H9 (cell line): ENCODE results near the gene PHLDA2. TPM values are rescaled to one million over a fixed set of nuclear protein-coding genes. Genes with fewer than 3 reads are reported as not detected.

Experiments used
- DNase-seq: peaks from one replicate; pipeline ENCODE4 v3.0.0-alpha.2; 2017
- H2AFZ ChIP-seq: one replicate; pipeline ENCODE4 v1.6.1; 2013; ENCODE audit warnings: mild to moderate bottlenecking, low read length, control low read depth, moderate library complexity
- H2AK5ac ChIP-seq: 2 replicates; pipeline ENCODE4 v1.6.1; 2013; ENCODE audit warnings: low read length, control low read depth, mixed read lengths; ENCODE audit not compliant: insufficient read length
- H2BK120ac ChIP-seq: one replicate; pipeline ENCODE4 v1.6.1; 2013; ENCODE audit warnings: low read depth, mild to moderate bottlenecking, low read length, control low read depth, inconsistent platforms; ENCODE audit not compliant: poor library complexity, severe bottlenecking
- H2BK12ac ChIP-seq: 2 replicates; pipeline ENCODE4 v1.6.1; 2013; ENCODE audit warnings: low read length, control low read depth, mixed read lengths, low read depth; ENCODE audit not compliant: insufficient read length
- H2BK15ac ChIP-seq: 2 replicates; pipeline ENCODE4 v1.6.1; 2013; ENCODE audit warnings: low read depth, low read length, control low read depth
- H2BK20ac ChIP-seq: one replicate; pipeline ENCODE4 v1.6.1; 2013; ENCODE audit warnings: low read depth, mild to moderate bottlenecking, low read length, control low read depth, inconsistent platforms; ENCODE audit not compliant: poor library complexity, severe bottlenecking
- H2BK5ac ChIP-seq: 2 replicates; pipeline ENCODE4 v1.6.1; 2013; ENCODE audit warnings: low read length, control low read depth, mixed read lengths; ENCODE audit not compliant: insufficient read length
- H3K14ac ChIP-seq: 2 replicates; pipeline ENCODE4 v1.6.1; 2013; ENCODE audit warnings: low read length, control low read depth; ENCODE audit not compliant: insufficient read depth
- H3K18ac ChIP-seq: 2 replicates; pipeline ENCODE4 v1.6.1; 2013; ENCODE audit warnings: low read depth, mild to moderate bottlenecking, mixed read lengths, low read length, control low read depth; ENCODE audit not compliant: insufficient read length
- H3K23ac ChIP-seq: 2 replicates; pipeline ENCODE4 v1.6.1; 2013; ENCODE audit warnings: low read length, control low read depth, mixed read lengths, low read depth; ENCODE audit not compliant: insufficient read length
- H3K23me2 ChIP-seq: 2 replicates; pipeline ENCODE4 v1.6.1; 2013; ENCODE audit warnings: low read depth, mild to moderate bottlenecking, mixed read lengths, low read length, control low read depth; ENCODE audit not compliant: insufficient read length, poor library complexity, severe bottlenecking
- H3K27ac ChIP-seq: 2 replicates; pipeline ENCODE4 v1.5.1; 2013; ENCODE audit warnings: low read length, control low read depth, mixed read lengths, low read depth; ENCODE audit not compliant: insufficient read length
- H3K27me3 ChIP-seq: 2 replicates; pipeline ENCODE4 v1.6.1; 2013; ENCODE audit warnings: low read length, control low read depth, inconsistent platforms; ENCODE audit not compliant: insufficient read depth
- H3K4ac ChIP-seq: 2 replicates; pipeline ENCODE4 v1.6.1; 2013; ENCODE audit warnings: low read depth, mild to moderate bottlenecking, control low read depth, inconsistent platforms, low read length, moderate library complexity
- H3K4me1 ChIP-seq: 2 replicates; pipeline ENCODE4 v1.6.1; 2013; ENCODE audit warnings: low read length, control low read depth, inconsistent platforms; ENCODE audit not compliant: insufficient read depth
- H3K4me2 ChIP-seq: 2 replicates; pipeline ENCODE4 v1.6.1; 2013; ENCODE audit warnings: low read length, control low read depth, mixed read lengths; ENCODE audit not compliant: insufficient read length, insufficient read depth
- H3K56ac ChIP-seq: 2 replicates; pipeline ENCODE4 v1.6.1; 2013; ENCODE audit warnings: low read depth, mild to moderate bottlenecking, mixed read lengths, low read length, control low read depth; ENCODE audit not compliant: insufficient read length
- H3K79me1 ChIP-seq: 2 replicates; pipeline ENCODE4 v1.6.1; 2013; ENCODE audit warnings: low read depth, mild to moderate bottlenecking, moderate library complexity, low read length, control low read depth, inconsistent platforms; ENCODE audit not compliant: insufficient read depth, poor library complexity, severe bottlenecking
- H3K79me2 ChIP-seq: 2 replicates; pipeline ENCODE4 v1.6.1; 2013; ENCODE audit warnings: low read length, control low read depth, inconsistent platforms; ENCODE audit not compliant: insufficient read depth
- H3K9ac ChIP-seq: 2 replicates; pipeline ENCODE4 v1.6.1; 2013; ENCODE audit warnings: low read length, control low read depth, mixed read lengths; ENCODE audit not compliant: insufficient read length; ENCODE audit errors: extremely low read depth
- H3K9me3 ChIP-seq: one replicate; pipeline ENCODE4 v1.6.1; 2013; ENCODE audit warnings: low read depth, low read length, inconsistent platforms; ENCODE audit not compliant: control insufficient read depth
- H3T11ph ChIP-seq: one replicate; pipeline ENCODE4 v1.6.1; 2013; ENCODE audit warnings: mild to moderate bottlenecking, low read length, control low read depth, inconsistent platforms
- H4K20me1 ChIP-seq: one replicate; pipeline ENCODE4 v1.6.1; 2013; ENCODE audit not compliant: control insufficient read depth, insufficient read length, insufficient read depth
- H4K5ac ChIP-seq: 2 replicates; pipeline ENCODE4 v1.6.1; 2013; ENCODE audit warnings: low read depth, mild to moderate bottlenecking, mixed read lengths, low read length, control low read depth; ENCODE audit not compliant: insufficient read length
- H4K8ac ChIP-seq: replicated peaks from 2 replicates; pipeline ENCODE4 v1.6.1; 2013; ENCODE audit warnings: low read length, control low read depth, mixed read lengths, low read depth; ENCODE audit not compliant: insufficient read length
- H4K91ac ChIP-seq: 2 replicates; pipeline ENCODE4 v1.6.1; 2013; ENCODE audit warnings: low read depth, mild to moderate bottlenecking, moderate library complexity, mixed read lengths, low read length, control low read depth; ENCODE audit not compliant: insufficient read length
- H3K27ac Mint-ChIP-seq, 3 experiments: 2 replicates in 2 of 3; 3 replicates in 1 of 3; pipeline ENCODE4 v1.8.0; 2020 to 2021; ENCODE audit warnings: mixed read lengths in 3 of 3, mild to moderate bottlenecking in 1 of 3, moderate library complexity in 1 of 3
- H3K27me3 Mint-ChIP-seq: 2 replicates; pipeline ENCODE4 v1.8.0; 2021; ENCODE audit warnings: low read depth, mild to moderate bottlenecking, moderate library complexity, mixed read lengths
- H3K36me3 Mint-ChIP-seq, 3 experiments: 2 replicates in 2 of 3; 3 replicates in 1 of 3; pipeline ENCODE4 v1.8.0; 2020 to 2021; ENCODE audit warnings: low read depth in 3 of 3, mixed read lengths in 3 of 3; ENCODE audit not compliant: insufficient read depth in 1 of 3
- H3K4me1 Mint-ChIP-seq, 2 experiments: 2 replicates each; pipeline ENCODE4 v1.8.0; 2020; ENCODE audit warnings: mixed read lengths in 2 of 2
- H3K4me3 Mint-ChIP-seq, 2 experiments: 2 replicates in 1 of 2; 3 replicates in 1 of 2; pipeline ENCODE4 v1.8.0; 2020 to 2021; ENCODE audit warnings: mild to moderate bottlenecking in 2 of 2, mixed read lengths in 2 of 2, moderate library complexity in 1 of 2
- H3K9me3 Mint-ChIP-seq, 2 experiments: 2 replicates in 1 of 2; 3 replicates in 1 of 2; pipeline ENCODE4 v1.8.0; 2020; ENCODE audit warnings: mild to moderate bottlenecking in 2 of 2, mixed read lengths in 2 of 2, moderate library complexity in 1 of 2
- CTCF ChIP-seq: fragments of 200-600 bp; sonication (generic); conservative IDR thresholded peaks from 3 replicates; pipeline ENCODE4 v1.8.0; 2021; ENCODE audit warnings: antibody characterized with exemption, mild to moderate bottlenecking
- WGBS: extraction: QIAGEN DNeasy Blood & Tissue Kit; methylation state at CpG from one replicate; pipeline ENCODE4 v1.1.7; 2013; ENCODE audit warnings: missing lambda C conversion rate, low lambda C conversion rate, mixed read lengths; ENCODE audit not compliant: insufficient read length; ENCODE audit errors: extremely low coverage; 5-methylcytosine and 5-hydroxymethylcytosine counted together
- total RNA-seq: library from RNA; stranded (reverse); gene quantifications from 2 replicates; pipeline ENCODE4 v1.2.1, GENCODE V29; 2021

PHLDA2 gene
- total RNA-seq, 1 experiment from 2014 or later = 42.8 TPM

GRCh38 chr11:2934611-2935239, 5.5 kb upstream of the PHLDA2 start:
- no peak for DNase-seq
- Histone ChIP-seq H3K23me2 (peaks cover 10% of the 10 kb centered on the region), H4K91ac (no peak overlapping the region), H3K4me1 (no peaks in the 10 kb centered on the region), H2BK120ac (no peak overlapping the region), H4K5ac (no peak overlapping the region), H2AK5ac (no peak overlapping the region), H3K4me2 (no peak overlapping the region), H3K9me3 (peaks cover 22% of the 10 kb centered on the region), H3K4ac (no peak overlapping the region), H2BK20ac (no peak overlapping the region), H3K79me2 (no peaks in the 10 kb centered on the region), H3K9ac (no peak overlapping the region), H3K27me3 (peaks cover 3% of the 10 kb centered on the region; the same call in 1 of the 2 replicates), H2AFZ (no peak overlapping the region), H3T11ph (no peak overlapping the region), H4K8ac (no peak overlapping the region), H2BK12ac (no peak overlapping the region), H3K79me1 (no peaks in the 10 kb centered on the region), H2BK15ac (no peak overlapping the region), H4K20me1 (no peaks in the 10 kb centered on the region), H3K56ac (no peak overlapping the region), H3K14ac (no peak overlapping the region), H3K18ac (no peak overlapping the region), H3K23ac (no peak overlapping the region), H3K27ac (no peak overlapping the region), H2BK5ac (no peak overlapping the region)
- H3K4me1 Mint-ChIP-seq = peaks cover 4% of the 10 kb centered on the region in 2 experiments
- no peak overlapping the region; a peak in 1 of 7 replicates for H3K27ac Mint-ChIP-seq
- TF ChIP-seq CTCF = no peak
- peaks cover 29 to 30% of the 10 kb centered on the region in 2 experiments for H3K9me3 Mint-ChIP-seq
- no CpG with 5 or more reads among the region's 14 CpGs for WGBS
- peaks cover 32% of the 10 kb centered on the region for H3K27me3 Mint-ChIP-seq
- H3K36me3 Mint-ChIP-seq = peaks cover 23 to 27% (median 25%) of the 10 kb centered on the region in 3 experiments
- H3K4me3 Mint-ChIP-seq = no peak overlapping the region
